HEK293T (cell line): Measurements from ENCODE around the gene THEMIS2.

ENCODE experiments used
- ARNT ChIP-seq: fragments of 450-650 bp; IDR thresholded peaks from 2 replicates; pipeline ENCODE4 v1.6.1; 2017; ENCODE audit warnings: mild to moderate bottlenecking
- BHLHE40 ChIP-seq: fragments of 450-650 bp; IDR thresholded peaks from 2 replicates; pipeline ENCODE4 v1.6.1; 2016; ENCODE audit warnings: mild to moderate bottlenecking, moderate library complexity, borderline replicate concordance
- CTBP1 ChIP-seq: fragments of 450-650 bp; IDR thresholded peaks from 2 replicates; pipeline ENCODE4 v1.6.1; 2016; ENCODE audit warnings: borderline replicate concordance
- ELF4 ChIP-seq: fragments of 450-650 bp; IDR thresholded peaks from 2 replicates; pipeline ENCODE4 v1.6.1; 2017; ENCODE audit warnings: antibody characterized with exemption
- FOXM1 ChIP-seq: fragments of 450-650 bp; IDR thresholded peaks from 2 replicates; pipeline ENCODE4 v1.6.1; 2017; ENCODE audit warnings: mild to moderate bottlenecking, borderline replicate concordance
- PKNOX1 ChIP-seq: fragments of 450-650 bp; IDR thresholded peaks from 2 replicates; pipeline ENCODE4 v1.6.1; 2016
- SP1 ChIP-seq: fragments of 450-650 bp; IDR thresholded peaks from 2 replicates; pipeline ENCODE4 v1.6.1; 2017
- ZNF384 ChIP-seq: fragments of 450-650 bp; IDR thresholded peaks from 2 replicates; pipeline ENCODE4 v1.6.1; 2016

- TF ChIP-seq ELF4 (no peak), SP1 (no peak), ARNT (no peak), CTBP1 (no peak), PKNOX1 (no peak), ZNF384 (no peak), BHLHE40 (no peak), FOXM1 (no peak)
These were observed 62.6 kb downstream of the THEMIS2 start, which contains the start of gene SMPDL3B for GRCh38 chr1:27934818-27935549.
